HG02642 (cell line): Measurements from ENCODE around the gene NRG2.

Experiments used
- ATAC-seq: cut with Tn5 transposase; IDR thresholded peaks from one replicate; pipeline ENCODE4 v1.9.1; 2021; ENCODE audit warnings: mild to moderate bottlenecking; ENCODE audit not compliant: unreplicated experiment, poor library complexity

The NRG2 gene

DNA sequence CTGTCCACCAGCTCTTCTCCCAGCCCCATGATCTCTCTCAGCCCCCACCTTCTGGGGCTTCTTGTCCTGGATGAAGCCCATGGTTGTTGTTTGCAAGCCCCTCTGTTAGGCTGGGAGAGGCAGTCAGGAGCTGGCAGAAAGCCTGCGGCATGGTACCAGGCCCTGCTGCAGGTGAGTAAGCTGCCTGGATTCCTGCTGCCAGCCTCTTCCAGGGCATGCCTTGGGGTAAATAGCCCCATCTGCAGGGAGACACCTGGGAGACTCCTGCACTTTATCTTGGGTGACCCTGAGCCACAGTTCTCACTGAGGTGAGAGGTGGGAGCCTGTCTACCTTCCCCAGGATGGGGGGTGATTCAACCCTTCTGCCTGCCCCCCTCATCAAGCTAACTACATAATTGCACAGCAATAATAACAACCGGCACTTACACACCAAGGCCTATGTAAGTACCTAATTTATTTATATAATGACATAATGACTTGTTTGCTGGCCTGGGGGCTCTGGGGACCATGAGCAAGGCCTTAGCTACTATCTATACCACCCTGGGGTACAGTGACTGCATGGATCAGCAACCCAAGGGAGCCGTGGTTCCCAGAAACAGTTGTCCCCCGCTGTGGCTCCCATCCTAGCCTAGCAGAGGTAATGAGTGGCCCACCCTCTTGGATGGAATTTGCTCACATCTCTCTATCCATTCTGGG lies 131.5 kb downstream of the NRG2 start:
- ATAC-seq: no peak

DNA sequence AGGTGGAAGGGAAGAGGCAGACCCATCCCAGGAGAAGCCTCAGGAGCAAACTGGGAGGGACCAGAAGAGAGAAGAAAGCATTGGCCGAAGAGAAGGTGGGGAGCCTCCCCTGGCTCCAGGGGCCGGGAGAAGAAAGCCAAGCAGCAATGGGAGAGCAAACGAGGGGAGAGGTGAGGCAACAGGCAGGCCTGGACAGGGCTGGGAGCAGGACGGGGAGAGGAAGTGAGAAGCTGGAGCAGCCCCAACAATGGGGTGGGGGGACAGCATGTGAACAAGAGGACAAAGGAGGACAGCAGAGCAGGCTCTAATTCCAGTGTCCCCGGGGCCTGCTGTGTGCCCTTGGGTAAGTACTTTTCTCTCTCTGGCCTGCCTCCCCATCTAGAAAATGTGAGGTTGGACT lies 132.2 kb downstream of the NRG2 start:
- no peak for ATAC-seq

DNA sequence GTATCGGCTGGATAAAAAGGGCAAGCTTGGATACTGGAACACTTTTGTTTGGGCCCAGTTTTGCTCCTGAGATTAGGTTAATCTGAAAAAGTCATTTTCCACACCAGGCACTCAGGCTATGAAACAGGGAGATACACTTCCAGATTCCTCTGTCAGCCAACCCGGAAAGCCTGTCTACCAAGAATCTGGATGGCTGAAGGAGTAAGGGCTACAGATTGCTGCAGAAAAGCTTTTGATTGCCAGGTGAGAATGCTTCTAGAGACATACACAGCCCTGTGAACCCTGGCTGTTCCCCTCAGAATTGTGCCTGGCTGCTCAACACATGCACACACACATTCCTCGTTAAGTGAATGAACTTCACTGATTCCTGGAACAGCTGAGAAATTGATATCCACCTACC lies 133.1 kb downstream of the NRG2 start:
- ATAC-seq: no peak

DNA sequence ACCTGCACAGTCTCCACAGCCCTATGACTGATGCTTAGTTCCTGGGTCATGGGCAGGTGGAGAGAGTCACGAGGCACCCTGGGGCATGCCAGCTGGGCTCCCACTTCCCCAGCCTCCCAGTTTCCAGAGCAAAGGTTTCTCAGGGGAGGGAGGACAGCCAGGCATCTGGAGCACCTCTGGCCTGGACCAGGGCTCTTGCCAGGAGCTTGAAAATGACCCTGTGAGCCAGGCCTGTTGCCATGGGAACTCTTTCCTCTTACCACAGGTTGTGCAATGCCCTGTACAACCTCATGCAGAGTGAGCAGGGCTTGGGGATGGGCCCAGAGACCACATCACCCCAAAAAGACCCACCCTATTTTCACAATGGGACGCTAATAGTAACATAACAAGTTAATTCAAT lies 134.3 kb downstream of the NRG2 start:
- no peak for ATAC-seq

DNA sequence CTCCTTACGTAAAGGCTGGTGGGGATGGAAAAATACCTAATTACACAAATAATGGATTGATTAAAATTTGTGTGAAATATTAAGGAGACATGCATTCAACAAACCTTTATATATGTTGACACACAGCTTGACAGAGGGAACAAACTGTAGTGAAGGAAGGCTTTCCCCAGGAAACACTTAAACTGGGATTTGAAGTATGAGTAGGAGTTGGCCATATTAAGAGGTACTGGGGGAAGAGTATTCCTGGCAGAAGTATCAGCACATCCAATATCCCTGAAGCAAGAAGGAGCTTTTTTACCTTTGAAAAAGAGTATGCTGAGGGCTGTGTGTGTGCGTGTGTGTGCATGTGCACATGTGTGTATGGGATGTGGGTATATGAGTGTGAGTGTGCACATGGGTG lies 136.4 kb downstream of the NRG2 start:
- no peak for ATAC-seq

DNA sequence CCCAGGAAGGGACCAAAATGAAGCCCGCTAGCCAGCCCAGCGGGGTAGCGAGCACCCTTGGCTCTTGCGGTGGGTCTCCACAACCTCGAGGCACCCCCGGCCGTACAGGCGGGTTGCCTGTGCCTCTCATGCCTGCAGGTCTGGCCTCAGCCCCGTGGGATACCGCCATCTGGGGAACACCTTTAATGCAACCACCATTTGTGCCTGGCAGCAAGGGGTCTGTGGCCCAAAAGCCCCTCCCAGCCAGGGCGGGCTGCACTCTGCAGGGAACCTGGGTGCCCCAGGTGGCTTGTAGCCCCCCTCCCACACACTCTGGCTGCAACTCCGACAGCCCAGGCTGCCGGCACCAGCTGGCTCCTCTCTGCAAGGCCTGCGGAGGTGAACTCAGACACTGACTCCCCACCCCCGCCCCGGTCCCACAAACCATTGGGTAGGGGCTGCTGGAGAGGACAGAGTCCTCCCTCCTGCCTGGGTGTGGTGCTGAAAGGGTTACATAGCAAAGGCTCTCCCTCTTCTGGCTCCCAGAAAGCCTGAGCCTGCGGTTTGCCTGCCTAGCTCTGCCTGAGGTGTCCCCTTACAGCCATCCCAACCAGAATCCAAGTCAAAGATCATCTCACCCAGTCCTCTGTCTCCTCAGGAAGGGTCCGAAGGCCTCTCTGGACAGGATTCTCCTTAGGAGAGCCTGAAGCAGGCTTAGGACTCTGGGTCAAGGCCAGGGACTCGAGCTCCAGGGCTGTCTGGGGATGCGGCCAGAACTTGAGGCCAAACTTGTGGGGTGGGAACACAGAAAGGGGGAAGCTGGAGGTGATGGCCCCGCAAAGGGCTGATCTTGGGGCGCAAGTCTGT lies 138.1 kb downstream of the NRG2 start:
- ATAC-seq: no peak

DNA sequence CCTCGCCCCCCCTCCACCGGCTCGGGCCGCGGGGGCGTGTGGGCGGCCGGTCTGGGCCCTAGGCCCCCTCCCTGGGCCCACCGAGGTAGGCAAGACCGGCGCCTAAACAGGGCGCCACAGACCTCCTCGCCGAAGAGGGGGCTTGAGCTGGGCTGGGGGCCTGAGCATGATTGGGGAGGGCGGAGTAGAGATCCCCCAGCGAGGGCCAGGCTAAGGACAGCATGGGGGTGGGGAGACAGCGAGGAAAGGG lies 138.6 kb downstream of the NRG2 start:
- no peak for ATAC-seq

DNA sequence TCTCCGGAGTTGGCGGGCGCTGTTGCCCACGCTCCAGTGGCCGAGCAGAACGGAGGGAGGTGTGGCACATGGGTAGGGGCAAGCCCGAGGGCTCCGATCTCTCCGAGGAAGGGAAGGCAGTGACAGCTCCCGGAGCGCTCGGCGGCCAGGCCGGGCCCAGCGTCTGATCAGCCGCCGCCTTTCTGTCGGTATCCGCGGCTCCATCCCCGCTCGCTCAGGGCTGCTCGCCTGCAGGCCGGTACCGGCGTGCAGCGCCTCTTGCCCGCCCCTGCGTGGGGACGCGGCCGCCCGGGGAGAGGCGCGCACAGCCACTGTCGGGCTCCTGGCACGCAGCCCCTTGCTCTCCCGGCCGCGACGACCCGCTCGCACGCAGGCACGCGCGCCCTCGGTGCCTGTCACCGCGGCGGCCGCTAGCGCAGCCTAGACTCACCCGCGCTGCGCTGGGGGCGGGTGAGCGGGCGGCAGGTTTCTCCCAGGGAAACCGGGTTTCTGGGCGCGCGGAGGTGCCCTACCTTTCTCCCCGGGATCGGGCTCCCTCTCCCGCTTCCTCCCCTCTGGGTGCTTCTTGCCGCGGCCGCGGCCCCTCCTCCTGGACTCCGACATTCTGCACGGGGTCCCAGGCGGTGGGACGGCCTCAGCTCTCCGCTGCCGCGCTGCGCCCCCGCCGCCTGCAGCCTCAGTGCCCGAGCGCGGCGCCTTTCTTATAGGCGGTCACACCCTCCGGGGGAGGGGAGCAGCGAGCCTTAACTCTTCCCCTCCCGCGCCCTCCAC lies 139.1 kb downstream of the NRG2 start:
- ATAC-seq: no peak

DNA sequence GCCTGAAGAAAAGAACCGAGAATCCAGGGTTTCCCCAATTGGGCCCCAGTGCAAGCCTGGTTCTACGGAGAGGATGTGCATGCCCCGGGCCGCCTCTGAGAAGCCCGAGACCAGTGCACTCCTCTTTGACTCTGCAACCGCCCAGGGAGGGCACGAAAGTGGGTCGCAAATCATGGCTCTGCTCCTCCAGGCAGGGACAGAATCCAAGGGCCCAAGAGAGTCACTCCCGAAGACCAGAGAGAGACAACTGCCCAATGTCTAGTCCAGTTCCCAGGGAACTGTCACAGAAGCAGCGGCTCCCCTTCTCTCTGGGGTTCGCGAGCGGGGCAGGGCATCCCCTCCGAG lies 139.7 kb downstream of the NRG2 start:
- ATAC-seq: no peak

DNA sequence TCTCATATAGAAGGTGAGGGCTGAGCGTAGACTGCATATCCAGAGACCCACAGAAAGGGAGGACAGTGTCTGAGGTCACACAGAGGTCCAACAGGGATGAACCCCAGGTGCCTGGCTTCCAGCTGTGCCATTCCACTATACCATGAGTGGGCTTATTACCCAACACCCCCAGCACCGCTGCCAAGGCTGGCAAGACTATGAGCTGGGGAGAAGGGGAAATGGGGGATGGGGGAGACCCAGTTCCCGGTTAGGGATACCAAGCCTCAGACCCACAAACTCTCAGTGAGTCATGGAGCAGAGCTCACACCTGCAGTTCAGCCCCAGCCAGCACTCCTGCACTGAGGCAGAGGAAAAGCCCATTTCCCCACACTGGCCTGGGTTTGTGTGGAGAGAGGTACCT lies 141.1 kb downstream of the NRG2 start:
- no peak for ATAC-seq

DNA sequence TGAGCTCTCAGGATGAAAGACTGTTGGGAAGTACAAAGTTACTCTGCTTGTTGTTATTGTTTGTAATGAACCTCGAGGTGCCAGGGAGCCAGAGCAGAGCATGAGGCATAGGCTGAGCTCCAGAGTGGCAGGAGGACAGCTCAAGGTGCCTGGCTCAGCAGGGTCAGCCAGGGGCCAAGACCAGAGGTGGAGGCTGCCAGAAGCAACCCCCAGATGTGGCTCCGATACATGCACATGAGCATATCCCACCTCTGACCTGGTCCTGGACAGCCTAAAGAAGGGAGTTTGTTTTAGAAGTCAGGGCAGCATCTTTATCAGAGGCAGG lies 141.9 kb downstream of the NRG2 start:
- ATAC-seq: no peak

DNA sequence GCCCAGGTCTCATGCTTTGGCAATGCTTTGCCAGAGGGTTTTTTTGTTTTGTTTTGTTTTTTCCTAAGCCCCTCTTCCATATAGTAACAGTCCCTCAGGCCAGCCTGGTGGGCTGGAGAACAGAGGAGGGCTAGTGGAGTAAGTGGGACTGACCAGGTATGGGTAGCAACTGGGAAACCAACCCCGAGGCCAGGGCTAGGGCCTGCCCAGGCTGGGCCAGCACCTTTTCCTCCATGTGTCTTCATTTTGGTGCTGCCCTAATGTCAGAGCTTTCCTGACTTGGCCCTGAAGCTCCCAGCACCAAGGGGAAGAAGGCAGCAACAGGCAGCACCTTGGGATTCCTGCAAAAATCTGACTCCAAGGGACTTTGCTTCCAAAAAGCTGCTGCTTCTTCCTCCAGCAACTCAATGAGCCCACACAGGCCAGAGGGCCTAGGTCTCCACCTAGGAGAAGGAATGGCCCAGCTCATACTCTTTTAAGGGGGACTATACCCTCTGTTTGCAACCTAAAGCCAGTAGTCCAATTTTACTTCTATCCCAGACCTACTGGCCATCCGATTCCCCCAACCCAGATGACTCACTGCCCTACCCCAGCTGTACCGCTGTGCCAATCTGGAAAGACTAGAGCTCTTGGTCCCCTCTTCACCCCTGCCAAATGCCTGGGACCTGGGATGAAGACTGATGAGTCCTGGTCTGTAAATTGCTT lies 142.4 kb downstream of the NRG2 start:
- ATAC-seq: no peak

DNA sequence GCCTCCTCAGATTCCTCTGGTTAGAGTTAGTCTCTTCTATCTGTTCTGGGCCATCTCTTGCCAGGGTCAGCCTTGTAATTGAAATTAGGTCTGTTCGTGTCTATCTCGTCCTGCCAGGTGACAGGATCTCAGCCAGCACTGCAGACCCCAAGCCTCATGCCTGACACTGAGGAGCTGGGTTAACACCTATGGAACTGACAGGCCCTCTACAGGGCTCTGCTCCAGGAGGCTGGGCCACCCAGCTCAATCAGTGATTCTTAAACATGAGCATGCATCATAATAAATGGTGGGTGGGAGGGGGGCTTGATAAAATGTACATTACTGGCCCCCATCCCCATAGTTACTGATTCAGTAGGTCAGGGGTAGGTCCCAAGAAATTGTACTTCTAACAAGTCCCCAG lies 144.1 kb downstream of the NRG2 start:
- ATAC-seq: no peak

DNA sequence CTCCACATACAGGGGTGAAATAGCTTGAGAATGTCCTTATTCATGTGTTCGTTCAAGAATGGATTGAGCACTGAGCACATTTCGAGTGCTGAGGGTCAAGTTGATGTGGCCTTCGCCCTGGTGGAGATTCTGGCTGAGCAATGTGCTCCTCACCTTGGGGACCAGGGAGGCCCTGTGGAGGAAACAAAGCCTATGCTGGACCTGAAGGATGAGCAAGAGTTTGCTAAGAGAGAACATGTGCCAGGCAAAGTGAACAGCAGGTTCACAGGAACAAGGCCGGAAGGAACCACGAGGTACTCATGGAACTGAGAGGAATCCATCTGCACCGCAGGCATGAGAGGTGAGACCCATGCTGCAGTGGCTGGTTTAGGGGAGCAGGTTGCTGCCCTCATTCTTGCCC lies 145.1 kb downstream of the NRG2 start:
- no peak for ATAC-seq

DNA sequence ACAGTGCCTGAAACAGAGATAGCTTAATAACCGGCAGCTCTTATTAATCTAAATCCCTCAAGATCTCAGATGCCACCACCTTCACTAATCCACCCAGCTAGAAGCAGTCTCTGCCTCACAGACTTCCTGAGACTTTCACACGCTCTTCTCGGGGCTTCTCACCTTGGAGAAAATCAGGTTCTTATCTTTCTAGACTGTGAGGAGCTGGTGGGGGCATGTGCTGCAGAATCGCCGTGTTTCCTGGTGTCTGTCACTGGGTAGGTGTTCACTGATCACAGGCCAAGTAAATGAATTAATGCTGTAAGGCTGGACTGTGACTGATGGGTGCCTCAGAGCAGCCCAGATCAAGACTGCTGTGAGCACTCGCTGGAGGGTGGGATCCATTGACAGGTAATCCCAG lies 145.8 kb downstream of the NRG2 start:
- ATAC-seq: no peak

DNA sequence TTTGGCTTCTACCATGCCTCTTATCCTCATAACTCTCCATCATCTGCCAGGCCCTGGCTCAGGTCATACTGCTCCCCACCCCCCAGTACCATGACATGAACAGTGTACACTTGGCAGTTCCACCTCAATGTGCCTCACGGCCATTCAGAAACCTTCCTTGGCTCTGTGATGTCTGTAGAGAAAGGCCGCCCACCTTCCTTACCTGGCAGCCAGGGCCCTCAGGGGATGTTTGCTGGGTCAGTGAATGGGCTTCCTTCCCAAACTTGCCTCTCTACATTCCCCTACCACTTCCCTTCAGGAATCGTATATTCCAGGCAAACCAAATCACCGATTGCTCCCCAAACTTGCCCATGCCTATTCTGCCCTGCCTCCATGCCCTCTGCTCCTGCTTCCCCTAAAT lies 146.4 kb downstream of the NRG2 start:
- ATAC-seq: no peak

DNA sequence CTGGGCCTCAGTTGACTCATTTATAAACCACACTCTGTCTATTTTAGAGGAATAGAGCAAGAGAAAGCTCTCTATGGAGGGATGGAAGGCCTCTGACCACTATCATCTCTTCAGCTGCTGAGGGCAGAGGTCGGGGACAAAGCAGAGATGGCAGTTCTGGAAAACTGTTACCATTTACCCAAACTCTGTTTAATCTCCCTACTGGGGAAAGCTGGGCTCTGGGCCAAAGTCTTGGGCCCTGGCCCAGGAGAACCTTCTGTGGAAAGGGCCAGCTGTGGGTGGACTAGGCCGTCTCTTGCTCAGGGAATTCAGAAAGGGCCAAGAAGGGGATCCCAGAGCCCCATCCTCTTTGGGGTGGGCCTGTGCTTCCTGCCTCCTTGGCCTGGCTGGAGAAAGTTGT lies 147.5 kb downstream of the NRG2 start:
- no peak for ATAC-seq

DNA sequence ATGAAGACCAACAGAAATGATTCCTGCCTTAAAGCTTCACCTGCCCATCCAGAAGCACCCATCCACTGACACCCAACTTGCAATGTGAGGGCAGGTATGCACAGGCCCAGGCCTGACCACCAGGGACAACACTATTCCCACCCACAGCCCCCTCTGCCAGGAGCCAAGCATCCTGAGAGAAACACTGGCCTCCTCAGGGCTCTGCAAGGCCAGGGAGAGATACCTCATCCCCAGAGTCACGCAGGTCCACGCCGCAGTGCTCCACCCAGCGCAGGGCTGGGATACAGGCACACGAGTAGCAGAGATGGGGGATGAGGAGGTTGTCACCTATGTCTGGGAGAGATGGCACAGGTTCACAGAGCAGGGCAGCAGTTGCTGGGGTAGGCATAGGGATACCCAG lies 148.1 kb downstream of the NRG2 start:
- ATAC-seq: no peak

DNA sequence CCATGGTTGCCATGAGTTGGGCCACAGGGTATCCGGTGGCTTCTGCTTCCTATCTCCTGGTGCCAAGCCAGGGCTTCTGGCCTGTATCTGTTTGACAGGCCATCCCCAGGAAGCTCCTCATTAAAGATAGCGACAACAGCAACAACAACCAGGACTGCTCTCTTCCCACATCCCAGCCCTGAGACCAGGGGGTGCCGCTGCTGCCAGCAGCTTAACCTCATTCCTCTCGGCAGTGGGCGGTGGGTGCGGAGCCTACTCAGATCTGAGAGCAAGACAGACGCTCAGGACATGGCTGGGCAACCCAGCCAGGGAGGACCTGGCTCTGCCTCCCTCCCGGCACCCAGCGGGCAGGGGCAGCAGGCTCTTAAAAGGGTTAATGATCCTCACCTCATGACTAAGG lies 149.2 kb downstream of the NRG2 start:
- no peak for ATAC-seq

DNA sequence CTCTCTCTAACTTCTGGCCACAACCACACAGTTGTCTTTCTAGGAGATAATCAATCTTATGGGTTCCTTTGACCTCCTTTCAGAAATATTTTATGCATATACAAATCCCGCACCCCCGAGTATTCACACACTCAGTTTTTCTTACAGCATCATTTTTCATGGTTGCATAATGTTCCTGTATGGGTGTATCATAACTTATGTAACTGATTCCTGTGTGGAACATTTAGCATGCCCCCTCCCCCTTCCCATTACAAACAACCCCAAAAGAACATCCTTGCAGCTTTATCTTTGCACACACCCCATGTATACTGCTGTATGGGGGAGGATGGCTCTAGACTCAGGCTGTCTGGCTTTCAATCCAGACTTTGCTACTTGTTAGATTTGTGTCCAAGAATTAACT lies 153.7 kb downstream of the NRG2 start:
- ATAC-seq: no peak

DNA sequence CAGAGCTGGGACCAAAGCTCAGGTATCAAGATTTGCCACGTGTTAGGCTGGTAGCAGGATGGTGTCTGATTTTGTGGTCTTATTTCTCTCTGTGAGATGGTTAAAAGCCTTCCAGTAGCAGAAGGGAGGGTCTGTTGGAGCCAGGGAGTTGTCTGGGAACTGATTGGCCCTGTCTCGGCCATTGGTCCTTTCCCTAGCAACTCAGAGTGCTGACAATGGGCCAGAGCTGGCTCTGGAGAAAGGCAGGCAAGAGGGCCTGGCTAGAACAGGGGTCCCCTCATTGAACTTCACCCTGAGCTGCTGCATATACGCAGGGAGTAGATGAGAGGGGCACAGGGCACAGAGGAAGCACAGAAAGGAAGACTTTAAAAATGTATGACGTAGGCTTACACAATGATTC lies 154.7 kb downstream of the NRG2 start:
- no peak for ATAC-seq
